Activated CD4-positive, alpha-beta T cell treated with anti-CD3 and anti-CD28 coated beads for 36 hours (primary cell): ENCODE measurements around the gene DCLK1. TPM values are rescaled to one million over a fixed set of nuclear protein-coding genes. Genes with fewer than 3 reads are reported as not detected.

Experiments
- ATAC-seq: fragments of 200-7000 bp; cut with Tn5 transposase; one replicate; pipeline ENCODE4 v1.10.0; 2021; ENCODE audit warnings: mild to moderate bottlenecking, moderate library complexity
- CTCF ChIA-PET: fragments of 350-600 bp; sonication (Branson Sonifier 250); formaldehyde crosslinking; loops from one replicate; lab custom pipeline; 2021; ENCODE audit warnings: antibody characterized with exemption; lab: Charles Lee
- POLR2A ChIA-PET: fragments of 350-600 bp; sonication (Branson Sonifier 250); formaldehyde crosslinking; loops from one replicate; lab custom pipeline; 2021; ENCODE audit warnings: antibody characterized with exemption, inconsistent platforms; lab: Charles Lee
- DNase-seq: peaks from one replicate; pipeline ENCODE4 v3.0.0-alpha.2; 2020
- H3K27ac Mint-ChIP-seq: one replicate; pipeline ENCODE4 v1.8.0; 2021; ENCODE audit warnings: mixed read lengths
- H3K27me3 Mint-ChIP-seq: one replicate; pipeline ENCODE4 v1.8.0; 2021; ENCODE audit warnings: mixed read lengths
- H3K36me3 Mint-ChIP-seq: one replicate; pipeline ENCODE4 v1.8.0; 2021; ENCODE audit warnings: low read depth, mixed read lengths
- H3K4me1 Mint-ChIP-seq: one replicate; pipeline ENCODE4 v1.8.0; 2021; ENCODE audit warnings: mixed read lengths
- H3K4me3 Mint-ChIP-seq: one replicate; pipeline ENCODE4 v1.8.0; 2021; ENCODE audit warnings: mild to moderate bottlenecking, moderate library complexity, mixed read lengths
- H3K9me3 Mint-ChIP-seq: one replicate; pipeline ENCODE4 v1.8.0; 2021; ENCODE audit warnings: low read depth, mixed read lengths
- intact Hi-C, 2 experiments: fragments of 100-400 bp; cut with DNase I in 1 of 2; cut with micrococcal nuclease in 1 of 2; formaldehyde crosslinking; loops; one replicate each; pipeline versions ENCODE4 v1.14.2 to v1.15.1; 2022 to 2024; cut with DNase I, micrococcal nuclease
- total RNA-seq, 2 experiments: library from RNA; stranded (reverse); gene quantifications; one replicate each; pipeline ENCODE4 v1.2.3, GENCODE V29; 2021

Gene DCLK1
- total RNA-seq, 2 experiments from 2014 or later, result not detected

GRCh38 chr13:35908226-35908625 lies 223.0 kb downstream of the DCLK1 start:
- DNase-seq (no peak), ATAC-seq (no peak)
- no peak overlapping the region for H3K27ac Mint-ChIP-seq
- H3K4me3 Mint-ChIP-seq, result no peak overlapping the region
- no peaks in the 10 kb centered on the region for H3K27me3 Mint-ChIP-seq
- intact Hi-C loops, result no loop called here
- no peaks in the 10 kb centered on the region for H3K9me3 Mint-ChIP-seq
- no peaks in the 10 kb centered on the region for H3K4me1 Mint-ChIP-seq
- no peaks in the 10 kb centered on the region for H3K36me3 Mint-ChIP-seq
- POLR2A ChIA-PET, result no interaction called here
- CTCF ChIA-PET, result no interaction called here

GRCh38 chr13:35906636-35907035 lies 224.5 kb downstream of the DCLK1 start:
- POLR2A ChIA-PET, result no interaction called here
- no peak overlapping the region for H3K4me3 Mint-ChIP-seq
- no peaks in the 10 kb centered on the region for H3K4me1 Mint-ChIP-seq
- no peaks in the 10 kb centered on the region for H3K36me3 Mint-ChIP-seq
- H3K9me3 Mint-ChIP-seq, result no peaks in the 10 kb centered on the region
- DNase-seq (no peak), ATAC-seq (no peak)
- no peaks in the 10 kb centered on the region for H3K27me3 Mint-ChIP-seq
- CTCF ChIA-PET, result interaction anchor here (0.6 kb wide), 1 partner anchor 376 kb away, joined by 3 read pairs; no protein-coding TSS in a partner anchor
- intact Hi-C loops, result no loop called here
- no peak overlapping the region for H3K27ac Mint-ChIP-seq

- no peaks in the 10 kb centered on the region for H3K36me3 Mint-ChIP-seq
- ChIA-PET CTCF (no interaction called here), POLR2A (no interaction called here)
- intact Hi-C loops, result no loop called here
- DNase-seq, result no peak
- H3K4me3 Mint-ChIP-seq, result no peak overlapping the region
- ATAC-seq, result no peak
- no peaks in the 10 kb centered on the region for H3K27me3 Mint-ChIP-seq
- H3K9me3 Mint-ChIP-seq, result no peaks in the 10 kb centered on the region
- no peak overlapping the region for H3K27ac Mint-ChIP-seq
- no peaks in the 10 kb centered on the region for H3K4me1 Mint-ChIP-seq
Observed at GRCh38 chr13:35903075-35903474, 228.1 kb downstream of the DCLK1 start.

- ChIA-PET POLR2A (no interaction called here), CTCF (no interaction called here)
- Mint-ChIP-seq H3K27ac (no peak overlapping the region), H3K4me3 (no peak overlapping the region), H3K4me1 (no peaks in the 10 kb centered on the region), H3K27me3 (no peaks in the 10 kb centered on the region), H3K36me3 (no peaks in the 10 kb centered on the region), H3K9me3 (no peaks in the 10 kb centered on the region)
- ATAC-seq (no peak), DNase-seq (no peak)
- intact Hi-C loops, result no loop called here
Observed at GRCh38 chr13:35898041-35898440, 233.1 kb downstream of the DCLK1 start.

- Mint-ChIP-seq H3K4me1 (no peaks in the 10 kb centered on the region), H3K27ac (no peak overlapping the region), H3K4me3 (no peak overlapping the region), H3K36me3 (no peaks in the 10 kb centered on the region), H3K27me3 (no peaks in the 10 kb centered on the region), H3K9me3 (no peaks in the 10 kb centered on the region)
- POLR2A ChIA-PET, result no interaction called here
- intact Hi-C loops, result no loop called here
- CTCF ChIA-PET, result no interaction called here
- ATAC-seq (no peak), DNase-seq (no peak)
Observed at GRCh38 chr13:35894636-35895035, 236.5 kb downstream of the DCLK1 start.

GRCh38 chr13:35892837-35893814 lies 238.1 kb downstream of the DCLK1 start:
- Mint-ChIP-seq H3K27ac (no peak overlapping the region), H3K27me3 (no peaks in the 10 kb centered on the region)
- no peak for ATAC-seq

GRCh38 chr13:35891507-35892441 lies 239.4 kb downstream of the DCLK1 start:
- DNase-seq, result no peak
- H3K9me3 Mint-ChIP-seq, result no peaks in the 10 kb centered on the region
- H3K4me3 Mint-ChIP-seq, result no peak overlapping the region
- no peaks in the 10 kb centered on the region for H3K36me3 Mint-ChIP-seq
- H3K27ac Mint-ChIP-seq, result no peak overlapping the region
- intact Hi-C loops, result no loop called here
- no peaks in the 10 kb centered on the region for H3K27me3 Mint-ChIP-seq
- no peaks in the 10 kb centered on the region for H3K4me1 Mint-ChIP-seq
- ChIA-PET POLR2A (no interaction called here), CTCF (no interaction called here)
- no peak for ATAC-seq

More at GRCh38 chr13:35892837-35893814, 238.1 kb downstream of the DCLK1 start:
- intact Hi-C loops, result no loop called here
- Mint-ChIP-seq H3K4me3 (no peak overlapping the region), H3K9me3 (no peaks in the 10 kb centered on the region), H3K36me3 (no peaks in the 10 kb centered on the region), H3K4me1 (no peaks in the 10 kb centered on the region)
- DNase-seq, result no peak
- CTCF ChIA-PET, result no interaction called here
- POLR2A ChIA-PET, result no interaction called here

- H3K4me3 Mint-ChIP-seq, result no peak overlapping the region
- DNase-seq (no peak), ATAC-seq (no peak)
- H3K4me1 Mint-ChIP-seq, result no peaks in the 10 kb centered on the region
- no peaks in the 10 kb centered on the region for H3K36me3 Mint-ChIP-seq
- intact Hi-C loops, result no loop called here
- no peaks in the 10 kb centered on the region for H3K27me3 Mint-ChIP-seq
- POLR2A ChIA-PET, result no interaction called here
- H3K9me3 Mint-ChIP-seq, result no peaks in the 10 kb centered on the region
- CTCF ChIA-PET, result no interaction called here
- H3K27ac Mint-ChIP-seq, result no peak overlapping the region
Observed at GRCh38 chr13:35889560-35889959, 241.6 kb downstream of the DCLK1 start.

- H3K4me3 Mint-ChIP-seq, result no peak overlapping the region
- no peaks in the 10 kb centered on the region for H3K4me1 Mint-ChIP-seq
- intact Hi-C loops, result no loop called here
- ChIA-PET POLR2A (no interaction called here), CTCF (no interaction called here)
- no peaks in the 10 kb centered on the region for H3K36me3 Mint-ChIP-seq
- H3K27ac Mint-ChIP-seq, result no peak overlapping the region
- no peaks in the 10 kb centered on the region for H3K27me3 Mint-ChIP-seq
- ATAC-seq (no peak), DNase-seq (no peak)
- H3K9me3 Mint-ChIP-seq, result no peaks in the 10 kb centered on the region
Observed at GRCh38 chr13:35888981-35889380, 242.2 kb downstream of the DCLK1 start.

- DNase-seq, result no peak
- no peaks in the 10 kb centered on the region for H3K27me3 Mint-ChIP-seq
- ChIA-PET CTCF (no interaction called here), POLR2A (no interaction called here)
- no peaks in the 10 kb centered on the region for H3K9me3 Mint-ChIP-seq
- no peak for ATAC-seq
- H3K4me1 Mint-ChIP-seq, result no peaks in the 10 kb centered on the region
- intact Hi-C loops, result no loop called here
- no peak overlapping the region for H3K27ac Mint-ChIP-seq
- H3K36me3 Mint-ChIP-seq, result no peaks in the 10 kb centered on the region
- H3K4me3 Mint-ChIP-seq, result no peak overlapping the region
Observed at GRCh38 chr13:35888457-35888883, 242.7 kb downstream of the DCLK1 start.

- Mint-ChIP-seq H3K4me3 (no peak overlapping the region), H3K9me3 (no peaks in the 10 kb centered on the region), H3K27ac (no peak overlapping the region), H3K27me3 (no peaks in the 10 kb centered on the region), H3K36me3 (no peaks in the 10 kb centered on the region), H3K4me1 (no peaks in the 10 kb centered on the region)
- ChIA-PET POLR2A (no interaction called here), CTCF (no interaction called here)
- ATAC-seq (no peak), DNase-seq (no peak)
- intact Hi-C loops, result no loop called here
Observed at GRCh38 chr13:35887115-35887666, 244.0 kb downstream of the DCLK1 start.
